ENCODE results near the gene MYO9A.
"Not testable (repeated sequence)": the region's sequence is repeated elsewhere in the genome, so short reads cannot be mapped to it uniquely, and the experiment has no call there.

Gene MYO9A

DNA sequence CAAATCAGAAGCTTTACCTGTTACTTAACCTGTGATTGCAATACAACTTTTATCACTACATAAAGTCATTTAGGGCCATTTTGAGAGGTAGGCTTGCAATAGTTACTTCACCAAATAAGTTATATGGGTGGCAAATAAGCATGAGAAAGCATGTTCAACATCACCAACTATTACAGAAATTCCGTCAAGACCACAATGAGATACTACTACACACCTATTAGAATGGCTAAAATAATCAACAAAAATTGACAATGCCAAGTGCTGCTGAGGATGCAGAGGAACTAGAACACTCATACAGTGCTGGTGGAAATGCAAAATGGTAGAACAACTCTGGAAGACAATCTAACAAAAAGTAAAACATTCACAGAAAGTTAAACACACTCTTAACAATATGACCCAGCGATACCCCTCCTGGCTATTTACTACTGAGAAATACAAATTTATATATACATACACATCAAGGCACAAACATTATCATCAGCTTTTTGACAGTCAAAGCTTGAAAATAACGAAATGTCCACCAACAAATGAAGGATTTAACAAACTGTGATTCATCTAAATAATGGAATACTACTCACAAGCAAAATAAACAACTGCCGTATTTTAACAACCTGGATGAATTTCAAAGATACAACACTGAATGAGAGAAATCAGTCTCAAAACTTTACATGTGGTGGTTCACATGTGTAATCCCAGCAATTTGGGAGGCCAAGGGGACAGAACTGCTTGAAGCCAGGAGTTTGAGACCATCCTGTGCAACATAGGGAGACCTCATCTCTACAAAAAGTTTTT, 82.9 kb downstream of the MYO9A start:
- no peaks in the 10 kb centered on the region for H3K27me3 ChIP-seq (ENCODE audit: insufficient read depth, low read length)
- H3K27ac ChIP-seq (ENCODE audit: low read depth, low read length): no peak overlapping the region
- no peak overlapping the region for H3K4me3 ChIP-seq (ENCODE audit: low read length)
- H3K4me1 ChIP-seq (ENCODE audit: insufficient read depth, low read length): no peaks in the 10 kb centered on the region
- 93% methylated on average over 4 of the region's 4 CpGs for WGBS
- H3K36me3 ChIP-seq (ENCODE audit: insufficient read depth, low read length): no peaks in the 10 kb centered on the region
- no peaks in the 10 kb centered on the region for H3K9me3 ChIP-seq (ENCODE audit: insufficient read depth, low read depth, low read length)
- no peak overlapping the region for H3K9ac ChIP-seq (ENCODE audit: low read depth, low read length)

DNA sequence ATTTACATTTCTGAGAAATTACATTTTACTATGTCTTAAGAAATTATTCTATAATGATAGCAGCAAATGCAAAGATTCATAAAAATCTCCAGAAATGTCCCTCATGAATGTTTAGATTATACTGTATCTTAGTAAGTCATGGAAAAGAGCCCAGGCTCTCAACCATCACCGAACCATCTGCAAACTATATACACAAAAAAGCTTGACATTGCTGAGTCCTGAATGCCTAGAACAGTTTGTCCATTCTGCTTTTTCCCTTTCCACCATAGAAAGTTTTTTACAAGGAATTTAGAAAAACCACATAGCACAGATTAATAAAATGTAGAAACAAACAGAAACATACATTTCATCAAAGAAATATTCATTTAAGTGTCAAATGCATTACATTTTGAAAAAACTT, 83.6 kb downstream of the MYO9A start:
- Histone ChIP-seq H3K4me1 (ENCODE audit: insufficient read depth, low read length) (no peaks in the 10 kb centered on the region), H3K9me3 (ENCODE audit: insufficient read depth, low read depth, low read length) (no peaks in the 10 kb centered on the region), H3K27me3 (ENCODE audit: insufficient read depth, low read length) (no peaks in the 10 kb centered on the region), H3K4me3 (ENCODE audit: low read length) (no peak overlapping the region), H3K27ac (ENCODE audit: low read depth, low read length) (no peak overlapping the region), H3K36me3 (ENCODE audit: insufficient read depth, low read length) (no peaks in the 10 kb centered on the region), H3K9ac (ENCODE audit: low read depth, low read length) (no peak overlapping the region)
- 97% methylated on average over 1 of the region's 1 CpG for WGBS

DNA sequence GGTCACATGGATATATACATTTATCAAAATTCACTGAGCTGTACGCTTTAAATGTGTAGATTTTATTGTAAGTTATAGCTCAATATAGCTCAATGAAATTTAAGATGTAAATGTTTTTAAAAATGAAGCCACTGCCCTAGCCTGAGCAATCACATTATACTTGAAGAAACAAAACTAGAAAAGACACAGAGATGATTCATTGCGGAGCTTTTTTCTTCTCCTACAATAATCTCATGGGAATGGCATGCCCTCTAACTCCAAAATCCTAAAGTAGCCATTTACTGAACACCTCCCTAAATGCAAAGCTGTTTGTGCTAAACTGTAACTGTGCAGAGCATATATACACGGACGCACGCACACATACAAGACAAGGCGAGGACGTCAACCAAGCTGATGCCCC, 84.2 kb downstream of the MYO9A start:
- Histone ChIP-seq H3K27ac (ENCODE audit: low read depth, low read length) (no peak overlapping the region), H3K4me1 (ENCODE audit: insufficient read depth, low read length) (no peaks in the 10 kb centered on the region), H3K36me3 (ENCODE audit: insufficient read depth, low read length) (no peaks in the 10 kb centered on the region), H3K9ac (ENCODE audit: low read depth, low read length) (no peak overlapping the region), H3K4me3 (ENCODE audit: low read length) (no peak overlapping the region), H3K27me3 (ENCODE audit: insufficient read depth, low read length) (no peaks in the 10 kb centered on the region), H3K9me3 (ENCODE audit: insufficient read depth, low read depth, low read length) (no peaks in the 10 kb centered on the region)
- WGBS: 95% methylated on average over 6 of the region's 7 CpGs

DNA sequence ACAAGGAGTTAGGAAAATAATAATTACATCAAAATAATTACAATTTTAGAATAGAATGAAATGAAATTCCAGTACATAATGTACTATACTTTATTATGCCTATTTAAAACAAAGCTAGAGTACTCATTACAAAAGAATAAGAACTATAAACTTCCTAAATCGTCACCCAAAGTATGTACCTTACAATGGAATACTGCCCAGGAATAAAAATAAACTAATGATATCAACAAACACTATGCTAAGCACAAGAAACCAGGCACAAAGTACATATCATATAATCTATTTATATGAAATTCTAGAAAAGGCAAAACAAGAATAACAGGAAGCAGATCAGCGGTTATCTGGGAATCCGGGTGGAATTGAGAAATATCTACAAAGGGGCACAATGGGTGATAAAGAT, 84.7 kb downstream of the MYO9A start:
- WGBS: 96% methylated on average over 3 of the region's 3 CpGs
- Histone ChIP-seq H3K36me3 (ENCODE audit: insufficient read depth, low read length) (no peaks in the 10 kb centered on the region), H3K27ac (ENCODE audit: low read depth, low read length) (no peak overlapping the region), H3K4me1 (ENCODE audit: insufficient read depth, low read length) (no peaks in the 10 kb centered on the region), H3K9me3 (ENCODE audit: insufficient read depth, low read depth, low read length) (no peaks in the 10 kb centered on the region), H3K4me3 (ENCODE audit: low read length) (no peak overlapping the region), H3K9ac (ENCODE audit: low read depth, low read length) (no peak overlapping the region), H3K27me3 (ENCODE audit: insufficient read depth, low read length) (no peaks in the 10 kb centered on the region)

DNA sequence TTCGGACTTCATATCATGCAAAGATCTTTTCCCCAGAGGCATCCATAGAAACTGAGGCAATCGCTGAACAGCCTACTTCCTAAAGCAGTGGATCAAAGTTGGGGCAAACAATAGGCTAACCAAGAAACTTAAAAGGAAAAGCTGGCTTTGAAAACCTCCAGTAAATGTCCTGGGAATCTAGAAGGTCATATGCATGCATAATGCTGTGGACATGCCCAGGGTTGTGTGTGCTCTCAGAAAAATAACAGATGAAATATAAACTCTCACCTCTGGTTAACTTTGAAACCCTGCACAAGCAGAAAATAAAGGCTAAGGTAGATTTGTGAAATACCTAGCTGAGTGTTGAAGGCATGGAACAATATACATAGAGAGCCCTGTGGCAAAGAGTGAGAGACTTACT, 96.3 kb downstream of the MYO9A start:
- Histone ChIP-seq H3K27me3 (ENCODE audit: insufficient read depth, low read length) (no peaks in the 10 kb centered on the region), H3K9me3 (ENCODE audit: insufficient read depth, low read depth, low read length) (no peaks in the 10 kb centered on the region), H3K27ac (ENCODE audit: low read depth, low read length) (no peak overlapping the region), H3K4me1 (ENCODE audit: insufficient read depth, low read length) (no peaks in the 10 kb centered on the region), H3K4me3 (ENCODE audit: low read length) (no peak overlapping the region), H3K9ac (ENCODE audit: low read depth, low read length) (no peak overlapping the region), H3K36me3 (ENCODE audit: insufficient read depth, low read length) (peaks cover 4% of the 10 kb centered on the region; the same call in 1 of the 2 replicates)
- WGBS: 80% methylated on average over 2 of the region's 2 CpGs

DNA sequence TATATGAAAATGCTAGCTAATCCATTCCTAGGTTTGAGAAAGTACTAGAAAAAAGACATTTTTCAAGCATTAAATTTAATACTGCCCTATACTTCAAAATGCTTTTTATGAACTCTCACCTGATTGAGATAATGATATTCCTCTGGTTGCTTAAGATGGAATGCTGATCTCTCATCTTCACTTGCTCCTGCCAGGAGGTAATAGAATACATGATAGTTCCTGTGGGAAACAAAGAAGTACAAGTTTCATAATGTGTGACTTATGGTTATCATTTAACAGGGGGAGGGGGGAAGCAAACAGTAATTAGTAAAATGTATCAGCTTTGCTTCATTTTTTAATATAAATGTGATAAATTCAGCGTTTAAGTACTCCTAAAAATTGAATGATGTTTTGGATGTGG, 97.2 kb downstream of the MYO9A start:
- 100% methylated on average over 1 of the region's 1 CpG for WGBS
- H3K4me1 ChIP-seq (ENCODE audit: insufficient read depth, low read length): no peaks in the 10 kb centered on the region
- H3K36me3 ChIP-seq (ENCODE audit: insufficient read depth, low read length): peaks cover 4% of the 10 kb centered on the region; the same call in 1 of the 2 replicates

DNA sequence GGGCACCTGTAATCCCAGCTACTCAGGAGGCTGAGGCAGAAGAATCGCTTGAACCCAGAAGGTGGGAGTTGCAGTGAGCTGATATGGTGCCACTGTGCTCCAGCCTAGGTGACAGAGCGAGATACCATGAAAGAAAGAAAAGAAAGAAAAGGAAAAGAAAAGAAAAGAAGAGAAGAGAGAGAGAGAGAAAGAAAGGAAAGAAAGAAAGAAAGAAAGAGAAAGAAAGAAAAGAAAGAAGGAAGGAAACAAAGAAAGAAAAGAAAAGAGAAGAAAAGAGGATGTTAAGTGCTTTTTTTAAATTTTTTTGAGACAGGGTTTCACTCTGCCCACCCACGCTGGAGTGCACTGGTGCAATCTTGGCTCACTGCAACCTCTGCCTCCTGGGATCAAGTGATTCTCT, 103.4 kb downstream of the MYO9A start:
- not testable (repeated sequence) for H3K4me1 ChIP-seq (ENCODE audit: insufficient read depth, low read length); H3K27ac ChIP-seq (ENCODE audit: low read depth, low read length); H3K9me3 ChIP-seq (ENCODE audit: insufficient read depth, low read depth, low read length); H3K36me3 ChIP-seq (ENCODE audit: insufficient read depth, low read length); H3K9ac ChIP-seq (ENCODE audit: low read depth, low read length); H3K27me3 ChIP-seq (ENCODE audit: insufficient read depth, low read length); H3K4me3 ChIP-seq (ENCODE audit: low read length)
- WGBS: 95% methylated on average over 3 of the region's 3 CpGs

More for the DNA sequence above, 97.2 kb downstream of the MYO9A start:
- Histone ChIP-seq H3K27me3 (ENCODE audit: insufficient read depth, low read length) (no peaks in the 10 kb centered on the region), H3K4me3 (ENCODE audit: low read length) (no peak overlapping the region), H3K9ac (ENCODE audit: low read depth, low read length) (no peak overlapping the region), H3K9me3 (ENCODE audit: insufficient read depth, low read depth, low read length) (no peaks in the 10 kb centered on the region), H3K27ac (ENCODE audit: low read depth, low read length) (no peak overlapping the region)

DNA sequence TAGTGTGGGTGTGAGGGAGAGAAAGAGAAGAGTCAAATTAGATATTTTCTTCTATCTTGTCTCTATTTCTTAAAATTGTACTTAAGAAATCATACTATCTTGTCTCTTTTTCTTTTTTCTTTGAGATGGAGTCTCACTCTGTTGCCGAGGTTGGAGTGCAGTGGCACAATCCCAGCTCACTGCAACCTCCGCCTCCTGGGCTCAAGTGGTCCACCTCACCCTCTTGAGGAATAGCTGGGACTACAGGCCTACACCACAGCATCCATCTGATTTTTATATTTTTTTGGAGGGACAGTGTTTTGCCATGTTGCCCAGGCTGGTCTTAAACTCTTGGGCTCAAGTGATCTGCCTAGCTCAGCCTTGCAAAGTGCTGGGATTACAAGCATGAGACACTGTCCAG, 104.2 kb downstream of the MYO9A start:
- H3K9ac ChIP-seq (ENCODE audit: low read depth, low read length): no peak overlapping the region
- peaks cover 2% of the 10 kb centered on the region; the same call in 1 of the 2 replicates for H3K36me3 ChIP-seq (ENCODE audit: insufficient read depth, low read length)
- no peak overlapping the region for H3K27ac ChIP-seq (ENCODE audit: low read depth, low read length)
- H3K27me3 ChIP-seq (ENCODE audit: insufficient read depth, low read length): no peaks in the 10 kb centered on the region
- H3K4me3 ChIP-seq (ENCODE audit: low read length): no peak overlapping the region
- 95% methylated on average over 2 of the region's 2 CpGs for WGBS
- H3K4me1 ChIP-seq (ENCODE audit: insufficient read depth, low read length): no peaks in the 10 kb centered on the region
- no peaks in the 10 kb centered on the region for H3K9me3 ChIP-seq (ENCODE audit: insufficient read depth, low read depth, low read length)

DNA sequence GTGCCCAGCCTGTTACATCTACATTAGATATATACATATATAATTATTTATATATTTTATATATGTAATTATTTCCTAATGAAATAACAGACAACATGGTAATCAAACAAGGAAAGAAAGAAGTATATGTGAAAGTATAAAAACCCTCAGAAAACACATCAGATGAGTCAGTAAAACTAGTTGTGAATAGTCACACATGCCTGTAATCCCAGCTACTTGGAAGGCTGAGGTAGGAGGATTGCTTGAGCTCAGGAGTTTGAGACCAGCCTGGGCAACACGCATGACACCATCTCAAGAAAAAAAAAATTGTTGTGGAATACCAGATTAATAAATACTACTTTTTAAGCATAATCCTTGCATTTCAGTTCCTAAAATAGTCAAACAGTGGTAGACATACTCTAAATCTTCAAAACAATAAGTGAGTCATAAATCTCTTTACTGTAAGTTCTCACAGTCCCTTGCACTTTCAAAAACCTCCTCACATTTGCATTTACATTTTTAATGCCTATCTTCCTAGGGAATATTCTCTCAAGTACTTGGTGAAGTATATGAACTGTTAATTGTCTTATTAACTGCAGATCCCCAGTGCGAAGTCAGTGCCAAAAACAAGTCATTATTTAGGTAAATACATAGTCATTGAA, 106.5 kb downstream of the MYO9A start:
- H3K4me3 ChIP-seq (ENCODE audit: low read length): no peak overlapping the region
- 80% methylated on average over 1 of the region's 2 CpGs for WGBS
- H3K27ac ChIP-seq (ENCODE audit: low read depth, low read length): no peak overlapping the region
- H3K9ac ChIP-seq (ENCODE audit: low read depth, low read length): no peak overlapping the region
- H3K36me3 ChIP-seq (ENCODE audit: insufficient read depth, low read length): peaks cover 19% of the 10 kb centered on the region; the same call in 1 of the 2 replicates
- no peaks in the 10 kb centered on the region for H3K4me1 ChIP-seq (ENCODE audit: insufficient read depth, low read length)
- H3K9me3 ChIP-seq (ENCODE audit: insufficient read depth, low read depth, low read length): no peaks in the 10 kb centered on the region
- no peaks in the 10 kb centered on the region for H3K27me3 ChIP-seq (ENCODE audit: insufficient read depth, low read length)

DNA sequence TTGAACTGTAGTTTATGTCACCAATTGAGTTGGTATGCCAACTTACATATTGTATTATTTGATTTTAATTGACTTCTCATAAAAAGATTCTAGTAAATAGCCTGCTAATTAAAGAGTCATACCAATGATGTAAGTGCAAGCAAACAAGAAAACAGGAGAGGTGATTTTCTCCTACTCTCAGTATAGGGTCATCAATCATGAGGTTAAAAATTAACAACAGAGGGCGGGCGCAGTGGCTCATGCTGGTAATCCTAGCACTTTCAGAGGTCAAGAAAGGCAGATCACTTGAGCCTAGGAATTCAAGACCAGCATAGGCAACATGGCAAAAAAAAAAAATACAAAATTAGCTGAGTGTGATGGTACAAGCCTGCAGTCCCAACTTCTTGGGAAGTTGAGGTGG, 108.7 kb downstream of the MYO9A start:
- H3K4me1 ChIP-seq (ENCODE audit: insufficient read depth, low read length): no peaks in the 10 kb centered on the region
- no peak overlapping the region for H3K9ac ChIP-seq (ENCODE audit: low read depth, low read length)
- 93% methylated on average over 2 of the region's 2 CpGs for WGBS
- no peaks in the 10 kb centered on the region for H3K27me3 ChIP-seq (ENCODE audit: insufficient read depth, low read length)
- no peaks in the 10 kb centered on the region for H3K9me3 ChIP-seq (ENCODE audit: insufficient read depth, low read depth, low read length)
- peaks cover 24% of the 10 kb centered on the region for H3K36me3 ChIP-seq (ENCODE audit: insufficient read depth, low read length)
- H3K27ac ChIP-seq (ENCODE audit: low read depth, low read length): no peak overlapping the region
- no peak overlapping the region for H3K4me3 ChIP-seq (ENCODE audit: low read length)

DNA sequence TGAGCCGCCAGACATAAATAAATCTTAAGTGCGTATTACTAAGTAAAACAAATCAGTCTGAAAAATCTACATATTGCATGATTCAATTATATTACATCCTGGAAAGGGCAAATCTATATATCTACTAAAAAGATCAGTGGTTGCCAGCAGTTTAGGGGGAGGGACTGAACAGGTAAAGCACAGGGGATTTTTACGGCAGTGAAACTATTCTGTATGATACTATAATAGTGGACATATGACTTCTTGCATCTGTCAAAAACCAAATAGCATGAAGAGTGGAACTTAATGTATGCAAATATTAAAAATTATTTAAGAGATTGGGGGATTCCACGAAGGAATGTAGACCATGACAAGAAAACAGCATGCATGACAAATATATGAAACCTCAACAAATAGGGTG, 111.6 kb downstream of the MYO9A start:
- no peaks in the 10 kb centered on the region for H3K4me1 ChIP-seq (ENCODE audit: insufficient read depth, low read length)
- H3K27me3 ChIP-seq (ENCODE audit: insufficient read depth, low read length): no peaks in the 10 kb centered on the region
- H3K4me3 ChIP-seq (ENCODE audit: low read length): no peak overlapping the region
- H3K9me3 ChIP-seq (ENCODE audit: insufficient read depth, low read depth, low read length): no peaks in the 10 kb centered on the region
- no peak overlapping the region for H3K27ac ChIP-seq (ENCODE audit: low read depth, low read length)
- no peak overlapping the region for H3K9ac ChIP-seq (ENCODE audit: low read depth, low read length)
- WGBS: 94% methylated on average over 4 of the region's 4 CpGs
- H3K36me3 ChIP-seq (ENCODE audit: insufficient read depth, low read length): peaks cover 24% of the 10 kb centered on the region
